IMR-90 (cell line): ENCODE data around the gene YBX1. TPM values are rescaled to one million over a fixed set of nuclear protein-coding genes. Genes with fewer than 3 reads are reported as not detected.

Source experiments
- ATAC-seq: fragments of 200-7000 bp; cut with Tn5 transposase; 2 replicates; pipeline ENCODE4 v1.9.1; 2020; ENCODE audit warnings: low read depth, mild to moderate bottlenecking, moderate library complexity
- BruUV-seq: library from RNA; stranded (reverse); fragments of 400-500 nt; replicated peaks from 2 replicates; lab custom pipeline; 2021; lab: Mats Ljungman, UMichigan
- CTCF ChIA-PET: fragments of 300-600 bp; formaldehyde crosslinking; extraction: SDS; loops from one replicate; lab custom pipeline; 2021; ENCODE audit warnings: antibody characterized with exemption; lab: Yijun Ruan, JAX
- POLR2A ChIA-PET: fragments of 300-600 bp; sonication (Branson Sonifier 250); formaldehyde crosslinking; loops from one replicate; lab custom pipeline; 2022; ENCODE audit warnings: antibody characterized with exemption; ENCODE audit not compliant: unreplicated experiment; lab: Charles Lee
- DNase-seq: peaks from one replicate; pipeline ENCODE4 v3.0.0; 2013
- H2AFZ ChIP-seq: replicated peaks from 2 replicates; pipeline ENCODE3; 2013; ENCODE audit warnings: low read length, mild to moderate bottlenecking; ENCODE audit not compliant: poor library complexity
- H2AK5ac ChIP-seq: 2 replicates; pipeline ENCODE4 v1.6.1; 2013; ENCODE audit warnings: low read depth, low read length, inconsistent platforms
- H2AK9ac ChIP-seq: replicated peaks from 2 replicates; pipeline ENCODE3; 2013; ENCODE audit warnings: mild to moderate bottlenecking, low read depth, low read length, moderate library complexity; ENCODE audit not compliant: poor library complexity
- H2BK120ac ChIP-seq: 2 replicates; pipeline ENCODE4 v1.6.1; 2013; ENCODE audit warnings: low read depth, low read length, inconsistent platforms
- H2BK15ac ChIP-seq: 3 replicates; pipeline ENCODE4 v1.6.1; 2013; ENCODE audit warnings: low read depth, low read length, inconsistent platforms
- H2BK20ac ChIP-seq: 2 replicates; pipeline ENCODE4 v1.6.1; 2013; ENCODE audit warnings: low read depth, mild to moderate bottlenecking, inconsistent platforms, low read length, moderate library complexity
- H2BK5ac ChIP-seq: 2 replicates; pipeline ENCODE4 v1.6.1; 2013; ENCODE audit warnings: mild to moderate bottlenecking, low read depth, low read length, inconsistent platforms; ENCODE audit not compliant: poor library complexity, severe bottlenecking
- H3K14ac ChIP-seq: replicated peaks from 2 replicates; pipeline ENCODE4 v1.6.1; 2013; ENCODE audit warnings: low read depth, low read length, inconsistent platforms
- H3K18ac ChIP-seq: 2 replicates; pipeline ENCODE4 v1.6.1; 2013; ENCODE audit warnings: low read depth, low read length, control low read depth
- H3K23ac ChIP-seq: 2 replicates; pipeline ENCODE4 v1.6.1; 2013; ENCODE audit warnings: low read depth, low read length, inconsistent platforms
- H3K27ac ChIP-seq: 2 replicates; pipeline ENCODE4 v1.5.1; 2013; ENCODE audit warnings: mild to moderate bottlenecking, control low read depth, low read length; ENCODE audit not compliant: insufficient read depth
- H3K27me3 ChIP-seq: 2 replicates; pipeline ENCODE4 v1.6.1; 2013; ENCODE audit warnings: low read length; ENCODE audit not compliant: control insufficient read depth, insufficient read depth
- H3K36me3 ChIP-seq: 2 replicates; pipeline ENCODE4 v1.6.1; 2013; ENCODE audit warnings: low read length, mixed read lengths; ENCODE audit not compliant: control insufficient read depth, insufficient read depth
- H3K4ac ChIP-seq: 2 replicates; pipeline ENCODE4 v1.6.1; 2013; ENCODE audit warnings: low read depth, low read length, inconsistent platforms
- H3K4me1 ChIP-seq: 2 replicates; pipeline ENCODE4 v1.6.1; 2013; ENCODE audit warnings: low read length, mixed read lengths; ENCODE audit not compliant: control insufficient read depth, insufficient read depth
- H3K4me2 ChIP-seq: 2 replicates; pipeline ENCODE4 v1.6.1; 2013; ENCODE audit warnings: low read depth, mild to moderate bottlenecking, control low read depth, low read length, moderate library complexity
- H3K4me3 ChIP-seq: 2 replicates; pipeline ENCODE4 v1.5.1; 2013; ENCODE audit warnings: low read depth, mild to moderate bottlenecking, control low read depth, low read length, moderate library complexity; ENCODE audit not compliant: insufficient read depth
- H3K56ac ChIP-seq: 2 replicates; pipeline ENCODE4 v1.6.1; 2013; ENCODE audit warnings: low read length, inconsistent platforms; ENCODE audit not compliant: insufficient read depth; ENCODE audit errors: extremely low read depth
- H3K79me1 ChIP-seq, 2 experiments: 2 replicates each; pipeline ENCODE4 v1.6.1; 2013; ENCODE audit warnings: low read length in 2 of 2, inconsistent platforms in 1 of 2, low read depth in 1 of 2
- H3K9ac ChIP-seq: 2 replicates; pipeline ENCODE4 v1.6.1; 2013; ENCODE audit warnings: low read depth, low read length, control low read depth
- H3K9me1 ChIP-seq: 2 replicates; pipeline ENCODE4 v1.6.1; 2013; ENCODE audit warnings: low read length, inconsistent platforms; ENCODE audit not compliant: insufficient read depth
- H3K9me3 ChIP-seq: 2 replicates; pipeline ENCODE4 v1.6.1; 2013; ENCODE audit warnings: low read length; ENCODE audit not compliant: control insufficient read depth, insufficient read depth
- H4K20me1 ChIP-seq: 2 replicates; pipeline ENCODE4 v1.6.1; 2013; ENCODE audit warnings: low read length, inconsistent platforms; ENCODE audit not compliant: insufficient read depth
- H4K5ac ChIP-seq: 2 replicates; pipeline ENCODE4 v1.6.1; 2013; ENCODE audit warnings: mild to moderate bottlenecking, low read depth, low read length, control low read depth
- H4K8ac ChIP-seq, 2 experiments: 2 replicates each; pipeline ENCODE4 v1.6.1; 2013; ENCODE audit warnings: low read depth in 2 of 2, low read length in 2 of 2, control low read depth in 1 of 2, inconsistent platforms in 1 of 2
- H4K91ac ChIP-seq: 2 replicates; pipeline ENCODE4 v1.6.1; 2013; ENCODE audit warnings: low read depth, low read length, inconsistent platforms; ENCODE audit not compliant: insufficient read depth
- CEBPB ChIP-seq: IDR thresholded peaks from 2 replicates; pipeline ENCODE4 v1.6.1; 2012; ENCODE audit warnings: low read depth, low read length, improper control_type of control experiment
- CHD1 ChIP-seq: IDR thresholded peaks from 2 replicates; pipeline ENCODE4 v1.6.1; 2012; ENCODE audit warnings: low read depth, low read length, improper control_type of control experiment
- MAFK ChIP-seq: IDR thresholded peaks from 2 replicates; pipeline ENCODE4 v1.6.1; 2012; ENCODE audit warnings: low read depth, low read length, improper control_type of control experiment
- POLR2A ChIP-seq: IDR thresholded peaks from 2 replicates; pipeline ENCODE4 v1.6.1; 2012; ENCODE audit warnings: mild to moderate bottlenecking, low read depth, low read length
- WGBS, 2 experiments: methylation state at CpG; one replicate each; pipeline versions ENCODE4 v1.1.5 to v1.1.7; 2013; ENCODE audit warnings: missing lambda C conversion rate in 2 of 2; ENCODE audit not compliant: insufficient read length in 1 of 2; ENCODE audit errors: extremely low coverage in 2 of 2; 5-methylcytosine and 5-hydroxymethylcytosine counted together
- dilution Hi-C: fragments of 300-500 bp; cut with HindIII; formaldehyde crosslinking; loops from one replicate; pipeline ENCODE4 v1.14.3; 2018; ENCODE audit warnings: low sequenced_read_pairs; ENCODE audit not compliant: unreplicated experiment
- in situ Hi-C: fragments of 300-500 bp; cut with MboI; formaldehyde crosslinking; loops from 3 replicates; pipeline ENCODE4 v1.14.3; 2019; ENCODE audit warnings: low sequenced_read_pairs, inconsistent platforms, mixed read lengths
- intact Hi-C: fragments of 100-400 bp; cut with micrococcal nuclease; formaldehyde crosslinking; loops from 2 replicates; pipeline ENCODE4 v1.10.0; 2022
- polyA plus RNA-seq, 3 experiments: library from polyadenylated mRNA; depleted of rRNA; stranded (reverse); fragments of >200 nt; gene quantifications; 2 replicates each; pipeline ENCODE4 v1.2.3, GENCODE V29; 2012; ENCODE audit warnings: low replicate concordance in 1 of 3
- total RNA-seq: library from RNA; depleted of rRNA; stranded (reverse); fragments of >200 nt; gene quantifications from 2 replicates; pipeline ENCODE4 v1.2.3, GENCODE V29; 2012
- TF ChIP-seq, protein P1 (sequence below): fragments of 150-350 bp; IDR thresholded peaks from 2 replicates; pipeline ENCODE4 v1.6.1; 2017; ENCODE audit warnings: mild to moderate bottlenecking, antibody characterized with exemption, low read length, low read depth
- TF ChIP-seq, protein P2 (sequence below): conservative IDR thresholded peaks from 2 replicates; pipeline ENCODE4 v1.5.1; 2012; ENCODE audit warnings: mild to moderate bottlenecking, low read depth, low read length, improper control_type of control experiment

YBX1 gene
- total and polyA plus RNA-seq, 2 of the 4 experiments (the other 2 are of a cell fraction) = 605 to 843 TPM

DNA sequence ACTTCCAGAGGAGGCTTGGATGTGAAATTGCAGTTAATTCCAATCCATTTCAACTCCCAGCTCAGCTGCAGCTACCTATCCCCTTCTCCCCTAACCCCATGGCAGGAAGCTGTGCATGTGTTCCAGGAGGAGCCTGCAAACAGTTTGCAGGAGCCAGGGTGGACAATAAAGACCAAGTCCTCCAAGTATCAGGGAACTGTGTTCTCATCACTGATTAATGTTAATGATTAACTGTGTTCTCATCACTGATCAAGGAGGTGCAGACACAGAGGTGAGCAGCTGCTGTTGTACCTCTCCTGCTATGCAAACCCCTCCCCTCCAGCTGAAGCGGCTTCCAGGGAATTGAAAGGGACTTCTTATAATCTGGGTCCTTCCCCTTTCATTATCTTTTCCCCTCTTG lies 38.6 kb downstream of the YBX1 start:
- no peaks in the 10 kb centered on the region for H4K20me1 ChIP-seq
- no peak for DNase-seq
- no peak overlapping the region for H2AFZ ChIP-seq
- no peak overlapping the region for H2BK20ac ChIP-seq
- no peak overlapping the region for H4K8ac ChIP-seq
- intact Hi-C loops = no loop called here
- H3K23ac ChIP-seq = no peak overlapping the region
- no peaks in the 10 kb centered on the region for H3K36me3 ChIP-seq
- H3K14ac ChIP-seq = no peak overlapping the region
- H3K18ac ChIP-seq = no peak overlapping the region
- H3K4ac ChIP-seq = no peak overlapping the region
- H3K4me3 ChIP-seq = no peak overlapping the region
- dilution Hi-C loops = no loop called here
- no peak overlapping the region for H2AK5ac ChIP-seq
- no peak overlapping the region for H2AK9ac ChIP-seq
- WGBS, 2 experiments = 100% methylated on average over 1 of the region's 1 CpG; no CpG with 5 or more reads in 1 of the 2 experiments
- peaks cover 6 to 8% of the 10 kb centered on the region in 2 experiments; a peak in 3 of 4 replicates for H3K79me1 ChIP-seq
- H4K91ac ChIP-seq = no peak overlapping the region
- no peak for ATAC-seq
- H2BK120ac ChIP-seq = no peak overlapping the region
- H2BK5ac ChIP-seq = no peak overlapping the region
- H3K27me3 ChIP-seq = no peaks in the 10 kb centered on the region
- no peak overlapping the region for H4K5ac ChIP-seq
- no peak overlapping the region for H3K4me2 ChIP-seq
- 0 out of 2 replicates have a peak, but pooled peaks cover 2% of the 10 kb centered on the region for H3K9me1 ChIP-seq
- no peaks in the 10 kb centered on the region for H3K4me1 ChIP-seq
- BruUV-seq = no TSS peak
- in situ Hi-C loops = no loop called here
- H2BK15ac ChIP-seq = no peak overlapping the region
- TF ChIP-seq POLR2A (no peak), MAFK (no peak), CHD1 (no peak), CEBPB (no peak)
- TF ChIP-seq, protein P1, sequence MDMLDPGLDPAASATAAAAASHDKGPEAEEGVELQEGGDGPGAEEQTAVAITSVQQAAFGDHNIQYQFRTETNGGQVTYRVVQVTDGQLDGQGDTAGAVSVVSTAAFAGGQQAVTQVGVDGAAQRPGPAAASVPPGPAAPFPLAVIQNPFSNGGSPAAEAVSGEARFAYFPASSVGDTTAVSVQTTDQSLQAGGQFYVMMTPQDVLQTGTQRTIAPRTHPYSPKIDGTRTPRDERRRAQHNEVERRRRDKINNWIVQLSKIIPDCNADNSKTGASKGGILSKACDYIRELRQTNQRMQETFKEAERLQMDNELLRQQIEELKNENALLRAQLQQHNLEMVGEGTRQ = no peak
- TF ChIP-seq, protein P2, sequence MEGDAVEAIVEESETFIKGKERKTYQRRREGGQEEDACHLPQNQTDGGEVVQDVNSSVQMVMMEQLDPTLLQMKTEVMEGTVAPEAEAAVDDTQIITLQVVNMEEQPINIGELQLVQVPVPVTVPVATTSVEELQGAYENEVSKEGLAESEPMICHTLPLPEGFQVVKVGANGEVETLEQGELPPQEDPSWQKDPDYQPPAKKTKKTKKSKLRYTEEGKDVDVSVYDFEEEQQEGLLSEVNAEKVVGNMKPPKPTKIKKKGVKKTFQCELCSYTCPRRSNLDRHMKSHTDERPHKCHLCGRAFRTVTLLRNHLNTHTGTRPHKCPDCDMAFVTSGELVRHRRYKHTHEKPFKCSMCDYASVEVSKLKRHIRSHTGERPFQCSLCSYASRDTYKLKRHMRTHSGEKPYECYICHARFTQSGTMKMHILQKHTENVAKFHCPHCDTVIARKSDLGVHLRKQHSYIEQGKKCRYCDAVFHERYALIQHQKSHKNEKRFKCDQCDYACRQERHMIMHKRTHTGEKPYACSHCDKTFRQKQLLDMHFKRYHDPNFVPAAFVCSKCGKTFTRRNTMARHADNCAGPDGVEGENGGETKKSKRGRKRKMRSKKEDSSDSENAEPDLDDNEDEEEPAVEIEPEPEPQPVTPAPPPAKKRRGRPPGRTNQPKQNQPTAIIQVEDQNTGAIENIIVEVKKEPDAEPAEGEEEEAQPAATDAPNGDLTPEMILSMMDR = no peak
- no peak overlapping the region for H3K27ac ChIP-seq
- H3K56ac ChIP-seq = no peak overlapping the region
- ChIA-PET POLR2A (no interaction called here), CTCF (no interaction called here)
- no peaks in the 10 kb centered on the region for H3K9me3 ChIP-seq
- H3K9ac ChIP-seq = no peak overlapping the region
